ENCODE data around the gene METTL4. TPM values are rescaled to one million over a fixed set of nuclear protein-coding genes. Genes with fewer than 3 reads are reported as not detected.

METTL4 gene
- total RNA-seq, 1 experiment from 2014 or later = 8.6 TPM

DNA sequence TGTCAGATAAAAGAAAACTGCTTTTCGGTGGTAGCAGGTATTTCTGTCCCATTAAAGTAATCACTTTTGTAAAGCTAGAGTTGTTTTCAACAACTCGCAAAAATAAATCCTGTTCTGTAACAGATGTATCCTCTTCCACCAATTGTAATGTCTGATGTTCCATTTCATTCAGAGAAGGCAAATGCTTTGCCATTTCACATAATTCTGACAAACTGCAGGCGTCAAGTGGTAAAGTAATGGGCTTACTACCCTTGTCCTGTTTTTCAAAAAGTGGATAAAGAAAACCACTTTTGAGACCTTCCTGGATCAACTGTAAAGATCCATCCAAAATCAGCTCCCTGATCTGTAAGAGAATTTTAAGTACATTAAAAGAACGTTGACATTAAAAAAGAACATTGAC lies 16.6 kb downstream of the METTL4 start:
- Histone ChIP-seq H3K4me3 (ENCODE audit: low read length) (no peak overlapping the region), H3F3A (ENCODE audit: low read length, unreplicated experiment) (no peaks in the 10 kb centered on the region), H4K20me1 (ENCODE audit: low read length) (no peaks in the 10 kb centered on the region), H3K36me3 (ENCODE audit: low read depth, low read length) (no peaks in the 10 kb centered on the region), H3K9ac (ENCODE audit: low read length) (no peak overlapping the region), H2AFZ (ENCODE audit: low read length) (no peak overlapping the region), H3K4me1 (ENCODE audit: insufficient read depth, low read length) (no peaks in the 10 kb centered on the region), H3K79me2 (ENCODE audit: low read length) (no peaks in the 10 kb centered on the region), H3K27me3 (ENCODE audit: low read length) (no peaks in the 10 kb centered on the region), H3K4me2 (ENCODE audit: low read length) (no peak overlapping the region), H3K9me3 (ENCODE audit: low read length) (no peaks in the 10 kb centered on the region), H3K27ac (ENCODE audit: low read length) (no peak overlapping the region), H3K9me2 (replicated peaks; ENCODE audit: low read length) (no peaks in the 10 kb centered on the region)
- POLR2A ChIA-PET (ENCODE audit: unreplicated experiment) = interaction anchor here (0.7 kb wide), 1 partner anchor 296 kb away, joined by 6 read pairs; no protein-coding TSS in a partner anchor
- DNase-seq = no peak
- TF ChIP-seq EZH2phosphoT487 (IDR thresholded peaks at IDR 0.05; ENCODE audit: borderline replicate concordance, low read length) (no peak), EZH2 (IDR thresholded peaks at IDR 0.05; ENCODE audit: low read length, unreplicated experiment) (no peak)
- TF ChIP-seq, protein P1, sequence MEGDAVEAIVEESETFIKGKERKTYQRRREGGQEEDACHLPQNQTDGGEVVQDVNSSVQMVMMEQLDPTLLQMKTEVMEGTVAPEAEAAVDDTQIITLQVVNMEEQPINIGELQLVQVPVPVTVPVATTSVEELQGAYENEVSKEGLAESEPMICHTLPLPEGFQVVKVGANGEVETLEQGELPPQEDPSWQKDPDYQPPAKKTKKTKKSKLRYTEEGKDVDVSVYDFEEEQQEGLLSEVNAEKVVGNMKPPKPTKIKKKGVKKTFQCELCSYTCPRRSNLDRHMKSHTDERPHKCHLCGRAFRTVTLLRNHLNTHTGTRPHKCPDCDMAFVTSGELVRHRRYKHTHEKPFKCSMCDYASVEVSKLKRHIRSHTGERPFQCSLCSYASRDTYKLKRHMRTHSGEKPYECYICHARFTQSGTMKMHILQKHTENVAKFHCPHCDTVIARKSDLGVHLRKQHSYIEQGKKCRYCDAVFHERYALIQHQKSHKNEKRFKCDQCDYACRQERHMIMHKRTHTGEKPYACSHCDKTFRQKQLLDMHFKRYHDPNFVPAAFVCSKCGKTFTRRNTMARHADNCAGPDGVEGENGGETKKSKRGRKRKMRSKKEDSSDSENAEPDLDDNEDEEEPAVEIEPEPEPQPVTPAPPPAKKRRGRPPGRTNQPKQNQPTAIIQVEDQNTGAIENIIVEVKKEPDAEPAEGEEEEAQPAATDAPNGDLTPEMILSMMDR (conservative IDR thresholded peaks at IDR 0.05; ENCODE audit: low read depth, low read length) = no peak
- no TSS peak for BruUV-seq (replicated peaks)
- CTCF ChIA-PET = no interaction called here
- intact Hi-C loops (cut with micrococcal nuclease) = no loop called here
- no peak for ATAC-seq

DNA sequence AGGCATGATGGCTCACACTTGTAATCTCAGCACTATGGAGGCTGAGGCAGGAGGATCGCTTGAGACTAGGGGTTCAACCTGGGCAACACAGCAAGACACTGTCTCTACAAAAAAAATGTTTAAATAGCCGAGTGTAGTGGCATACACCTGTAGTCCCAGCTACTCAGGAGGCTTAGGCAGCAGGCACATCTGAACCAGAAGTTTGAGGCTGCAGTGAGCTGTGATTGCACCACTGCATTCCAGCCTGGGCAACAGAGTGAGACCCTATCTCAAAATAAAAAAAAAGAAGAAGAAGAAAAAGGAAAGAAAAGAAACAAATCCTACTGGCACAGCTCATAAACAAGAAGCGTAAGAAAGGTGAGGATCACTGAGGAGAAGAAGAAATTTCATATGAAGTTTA lies 19.9 kb downstream of the METTL4 start:
- no peak overlapping the region for H3K4me2 ChIP-seq (ENCODE audit: low read length)
- H3K4me1 ChIP-seq (ENCODE audit: insufficient read depth, low read length) = no peaks in the 10 kb centered on the region
- ChIA-PET POLR2A (ENCODE audit: unreplicated experiment) (no interaction called here), CTCF (no interaction called here)
- no peaks in the 10 kb centered on the region for H4K20me1 ChIP-seq (ENCODE audit: low read length)
- H3K27ac ChIP-seq (ENCODE audit: low read length) = no peak overlapping the region
- TF ChIP-seq EZH2 (IDR thresholded peaks at IDR 0.05; ENCODE audit: low read length, unreplicated experiment) = no peak
- TF ChIP-seq EZH2phosphoT487 (IDR thresholded peaks at IDR 0.05; ENCODE audit: borderline replicate concordance, low read length) = no peak
- TF ChIP-seq, protein P1 (conservative IDR thresholded peaks at IDR 0.05; ENCODE audit: low read depth, low read length) = no peak
- BruUV-seq (replicated peaks) = no TSS peak
- H2AFZ ChIP-seq (ENCODE audit: low read length) = no peak overlapping the region
- no peak for DNase-seq
- no peak overlapping the region for H3K4me3 ChIP-seq (ENCODE audit: low read length)
- ATAC-seq = no peak
- no peaks in the 10 kb centered on the region for H3K36me3 ChIP-seq (ENCODE audit: low read depth, low read length)
- H3K9me3 ChIP-seq (ENCODE audit: low read length) = no peaks in the 10 kb centered on the region
- H3K9me2 ChIP-seq (replicated peaks; ENCODE audit: low read length) = no peaks in the 10 kb centered on the region
- no peak overlapping the region for H3K9ac ChIP-seq (ENCODE audit: low read length)
- intact Hi-C loops (cut with micrococcal nuclease) = no loop called here
- no peaks in the 10 kb centered on the region for H3K27me3 ChIP-seq (ENCODE audit: low read length)
- no peaks in the 10 kb centered on the region for H3K79me2 ChIP-seq (ENCODE audit: low read length)
- H3F3A ChIP-seq (ENCODE audit: low read length, unreplicated experiment) = no peaks in the 10 kb centered on the region

DNA sequence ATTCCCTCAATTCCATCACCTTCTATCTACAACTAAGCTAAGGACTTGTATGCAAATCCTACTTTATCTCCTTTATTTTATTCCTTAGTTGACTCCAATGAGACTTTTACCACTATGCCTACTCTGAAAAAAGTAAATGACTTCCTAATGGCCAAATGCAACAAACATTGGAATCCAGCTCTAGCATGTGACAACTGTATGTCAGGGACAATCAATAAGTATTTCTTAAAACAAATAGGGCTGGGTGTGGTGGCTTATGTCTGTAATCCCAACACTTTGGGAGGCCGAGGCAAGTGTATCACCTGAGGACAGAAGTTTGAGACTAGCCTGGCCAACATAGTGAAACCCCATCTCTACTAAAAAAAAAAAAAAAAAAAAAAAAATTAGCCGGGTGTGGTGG lies 21.8 kb downstream of the METTL4 start:
- no peak for TF ChIP-seq EZH2phosphoT487 (IDR thresholded peaks at IDR 0.05; ENCODE audit: borderline replicate concordance, low read length)
- no peak for TF ChIP-seq EZH2 (IDR thresholded peaks at IDR 0.05; ENCODE audit: low read length, unreplicated experiment)
- TF ChIP-seq, protein P1 (conservative IDR thresholded peaks at IDR 0.05; ENCODE audit: low read depth, low read length) = no peak
- Histone ChIP-seq H3K9me3 (ENCODE audit: low read length) (no peaks in the 10 kb centered on the region), H3K27me3 (ENCODE audit: low read length) (no peaks in the 10 kb centered on the region), H3K9me2 (replicated peaks; ENCODE audit: low read length) (no peaks in the 10 kb centered on the region), H3K4me2 (ENCODE audit: low read length) (no peak overlapping the region), H3F3A (ENCODE audit: low read length, unreplicated experiment) (no peaks in the 10 kb centered on the region), H3K9ac (ENCODE audit: low read length) (no peak overlapping the region), H3K4me3 (ENCODE audit: low read length) (no peak overlapping the region), H3K79me2 (ENCODE audit: low read length) (no peaks in the 10 kb centered on the region), H2AFZ (ENCODE audit: low read length) (no peak overlapping the region), H3K4me1 (ENCODE audit: insufficient read depth, low read length) (no peaks in the 10 kb centered on the region), H3K27ac (ENCODE audit: low read length) (no peak overlapping the region), H4K20me1 (ENCODE audit: low read length) (no peaks in the 10 kb centered on the region), H3K36me3 (ENCODE audit: low read depth, low read length) (no peaks in the 10 kb centered on the region)
- no TSS peak for BruUV-seq (replicated peaks)
- ATAC-seq (no peak), DNase-seq (no peak)
- CTCF ChIA-PET = interaction anchor here (0.6 kb wide), 1 partner anchor 1307 kb away, joined by 6 read pairs; no protein-coding TSS in a partner anchor
- intact Hi-C loops (cut with micrococcal nuclease) = loop anchor here (10.0 kb wide), 1 partner anchor 795 kb away; no protein-coding TSS in a partner anchor
- POLR2A ChIA-PET (ENCODE audit: unreplicated experiment) = no interaction called here
